SK-N-SH (cell line): ENCODE measurements around the gene CXCL17. TPM values are rescaled to one million over a fixed set of nuclear protein-coding genes. Genes with fewer than 3 reads are reported as not detected.

Source experiments
- CTCF ChIA-PET: fragments of 300-600, 350-600 bp; formaldehyde crosslinking; extraction: SDS; loops from one replicate; lab custom pipeline; 2021; lab: Yijun Ruan, JAX
- POLR2A ChIA-PET: fragments of 350-600 bp; sonication (Branson Sonifier 250); formaldehyde crosslinking; extraction: SDS; loops from one replicate; lab custom pipeline; 2020; ENCODE audit warnings: antibody characterized with exemption, inconsistent platforms; lab: Yijun Ruan, JAX
- DNase-seq: peaks from one replicate; pipeline ENCODE4 v3.0.0; 2012
- H2AFZ ChIP-seq: fragments of 200-600 bp; sonication (generic); 2 replicates; pipeline ENCODE4 v1.8.1; 2016; ENCODE audit warnings: antibody characterized with exemption, mild to moderate bottlenecking, low read depth
- H3F3A ChIP-seq: fragments of 200-600 bp; sonication (generic); replicated peaks from 2 replicates; pipeline ENCODE3; 2016; ENCODE audit warnings: antibody characterized with exemption, mild to moderate bottlenecking; ENCODE audit not compliant: insufficient read depth
- H3K27ac ChIP-seq, 2 experiments: fragments of 200-500 bp in 1 of 2; fragments of 200-600 bp in 1 of 2; sonication (Bioruptor generic) in 1 of 2; sonication (generic), shearing (Covaris generic) in 1 of 2; 2 replicates each; pipeline versions ENCODE4 v1.5.1 to v1.6.1; 2014 to 2016; ENCODE audit warnings: low read depth in 2 of 2, inconsistent platforms in 1 of 2, low read length in 1 of 2, mild to moderate bottlenecking in 1 of 2, mixed read lengths in 1 of 2
- H3K27me3 ChIP-seq: fragments of 200-600 bp; sonication (generic), shearing (Covaris generic); 2 replicates; pipeline ENCODE4 v1.6.1; 2016; ENCODE audit warnings: mixed run types; ENCODE audit not compliant: insufficient read depth
- H3K36me3 ChIP-seq, 2 experiments: fragments of 200-500 bp in 1 of 2; fragments of 200-600 bp in 1 of 2; sonication (Bioruptor generic) in 1 of 2; sonication (generic) in 1 of 2; replicated peaks in 1 of 2; 2 replicates each; pipeline versions ENCODE3 to v1.5.1; 2014 to 2016; ENCODE audit warnings: low read length in 1 of 2, mild to moderate bottlenecking in 1 of 2; ENCODE audit not compliant: insufficient read depth in 2 of 2, control insufficient read depth in 1 of 2
- H3K4me1 ChIP-seq, 2 experiments: fragments of 200-500 bp in 1 of 2; fragments of 200-600 bp in 1 of 2; sonication (Bioruptor generic) in 1 of 2; sonication (generic), shearing (Covaris generic) in 1 of 2; 2 replicates each; pipeline versions ENCODE4 v1.5.1 to v1.6.1; 2014 to 2016; ENCODE audit warnings: low read depth in 1 of 2, low read length in 1 of 2, mixed run types in 1 of 2; ENCODE audit not compliant: insufficient read depth in 2 of 2, control insufficient read depth in 1 of 2
- H3K4me2 ChIP-seq: fragments of 200-600 bp; sonication (generic), shearing (Covaris generic); 2 replicates; pipeline ENCODE4 v1.6.1; 2017; ENCODE audit warnings: mixed run types
- H3K4me3 ChIP-seq, 2 experiments: fragments of 200-500 bp in 1 of 2; fragments of 200-600 bp in 1 of 2; sonication (Bioruptor generic) in 1 of 2; sonication (generic), shearing (Covaris generic) in 1 of 2; 2 replicates each; pipeline versions ENCODE4 v1.5.1 to v1.8.1; 2014 to 2016; ENCODE audit warnings: low read depth in 2 of 2, inconsistent platforms in 1 of 2, low read length in 1 of 2, mild to moderate bottlenecking in 1 of 2, mixed read lengths in 1 of 2, moderate library complexity in 1 of 2
- H3K79me2 ChIP-seq: fragments of 200-600 bp; sonication (generic); 2 replicates; pipeline ENCODE4 v1.8.1; 2017; ENCODE audit warnings: mild to moderate bottlenecking; ENCODE audit not compliant: insufficient read depth
- H3K9ac ChIP-seq: fragments of 200-600 bp; sonication (generic); 2 replicates; pipeline ENCODE4 v1.6.1; 2017; ENCODE audit warnings: mixed run types
- H3K9me2 ChIP-seq: fragments of 200-600 bp; sonication (generic); 2 replicates; pipeline ENCODE4 v1.6.1; 2017; ENCODE audit warnings: mixed run types
- H3K9me3 ChIP-seq: fragments of 200-600 bp; sonication (generic); 2 replicates; pipeline ENCODE4 v1.6.1; 2017; ENCODE audit warnings: mixed run types, mild to moderate bottlenecking, moderate library complexity
- H4K20me1 ChIP-seq: fragments of 200-600 bp; sonication (generic); 2 replicates; pipeline ENCODE4 v1.6.1; 2017; ENCODE audit warnings: mild to moderate bottlenecking, mixed run types; ENCODE audit not compliant: insufficient read depth
- CHD2 ChIP-seq: fragments of 150-350 bp; IDR thresholded peaks from 2 replicates; pipeline ENCODE4 v1.6.1; 2018; ENCODE audit warnings: low read length; ENCODE audit not compliant: partially characterized antibody
- EZH2phosphoT487 ChIP-seq: fragments of 200-600 bp; sonication (generic); IDR thresholded peaks from 2 replicates; pipeline ENCODE4 v1.6.1; 2017; ENCODE audit warnings: low read depth, mixed run types, mild to moderate bottlenecking, antibody characterized with exemption, moderate library complexity, borderline replicate concordance
- FOSL2 ChIP-seq: IDR thresholded peaks from 2 replicates; pipeline ENCODE4 v1.4.0; 2012; ENCODE audit warnings: low read depth, mild to moderate bottlenecking, moderate library complexity, borderline replicate concordance
- JUND ChIP-seq: IDR thresholded peaks from 2 replicates; pipeline ENCODE4 v1.4.0; 2012
- MEF2A ChIP-seq: IDR thresholded peaks from 2 replicates; pipeline ENCODE4 v1.4.0; 2012; ENCODE audit warnings: low read depth, borderline replicate concordance
- MXI1 ChIP-seq: IDR thresholded peaks from 2 replicates; pipeline ENCODE4 v1.6.1; 2012; ENCODE audit warnings: mild to moderate bottlenecking, low read depth, low read length, improper control_type of control experiment
- NRF1 ChIP-seq: IDR thresholded peaks from 2 replicates; pipeline ENCODE4 v1.6.1; 2012; ENCODE audit warnings: low read depth, mild to moderate bottlenecking, low read length
- POLR2AphosphoS5 ChIP-seq: IDR thresholded peaks from 2 replicates; pipeline ENCODE4 v1.6.1; 2012; ENCODE audit warnings: low read depth, low read length
- RAD21 ChIP-seq: IDR thresholded peaks from 2 replicates; pipeline ENCODE4 v1.6.1; 2012; ENCODE audit warnings: mild to moderate bottlenecking, low read length
- RCOR1 ChIP-seq: fragments of 150-350 bp; IDR thresholded peaks from 2 replicates; pipeline ENCODE4 v1.6.1; 2017; ENCODE audit warnings: antibody characterized with exemption, low read length
- SMC3 ChIP-seq: IDR thresholded peaks from 2 replicates; pipeline ENCODE4 v1.6.1; 2012; ENCODE audit warnings: low read depth, low read length, improper control_type of control experiment
- TEAD4 ChIP-seq: IDR thresholded peaks from 2 replicates; pipeline ENCODE4 v1.4.0; 2012; ENCODE audit warnings: mild to moderate bottlenecking, borderline replicate concordance; ENCODE audit not compliant: insufficient read depth
- USF1 ChIP-seq: IDR thresholded peaks from 2 replicates; pipeline ENCODE4 v1.4.0; 2012; ENCODE audit warnings: low read depth, borderline replicate concordance
- USF2 ChIP-seq: fragments of 150-350 bp; IDR thresholded peaks from 2 replicates; pipeline ENCODE4 v1.6.1; 2017; ENCODE audit warnings: antibody characterized with exemption, low read length, low read depth, borderline replicate concordance
- YY1 ChIP-seq: IDR thresholded peaks from 2 replicates; pipeline ENCODE4 v1.4.0; 2012; ENCODE audit warnings: low read depth, mild to moderate bottlenecking
- WGBS: methylation state at CpG from one replicate; pipeline ENCODE4 v1.1.6; 2017; ENCODE audit warnings: low lambda C conversion rate; 5-methylcytosine and 5-hydroxymethylcytosine counted together
- polyA plus RNA-seq, 3 experiments: library from polyadenylated mRNA; depleted of rRNA; stranded (reverse); fragments of >200 nt; gene quantifications; 2 replicates each; pipeline ENCODE4 v1.2.3, GENCODE V29; 2012

Gene CXCL17
- polyA plus RNA-seq, 1 of the 3 experiments (the other 2 are of a cell fraction): not detected

GRCh38 chr19:42469311-42470235 is 26.8 kb upstream of the CXCL17 start:
- H3K27me3 ChIP-seq: no peaks in the 10 kb centered on the region
- ChIA-PET CTCF (interaction anchor here (2.3 kb wide), 1 partner anchor 19 kb away, joined by 13 read pairs; no protein-coding TSS in a partner anchor), POLR2A (interaction anchor here (0.7 kb wide), 1 partner anchor 116 kb away, joined by 3 read pairs; no protein-coding TSS in a partner anchor)
- no peaks in the 10 kb centered on the region for H3K9me2 ChIP-seq
- H3K4me1 ChIP-seq: peaks cover 0 to 11% of the 10 kb centered on the region in 2 experiments; a peak in 2 of 4 replicates
- H3K36me3 ChIP-seq: no peaks in the 10 kb centered on the region
- no peak overlapping the region for H3K9ac ChIP-seq
- no peak overlapping the region for H3K4me3 ChIP-seq
- H4K20me1 ChIP-seq: no peaks in the 10 kb centered on the region
- no peaks in the 10 kb centered on the region for H3K9me3 ChIP-seq
- DNase-seq: no peak
- H3K4me2 ChIP-seq: no peak overlapping the region
- H3F3A ChIP-seq: no peaks in the 10 kb centered on the region
- H3K79me2 ChIP-seq: no peaks in the 10 kb centered on the region
- 52% methylated on average over 8 of the region's 8 CpGs for WGBS
- H2AFZ ChIP-seq: no peak overlapping the region
- no peak for TF ChIP-seq USF1
- no peak for TF ChIP-seq CHD2
- TF ChIP-seq USF2: no peak
- no peak for TF ChIP-seq NRF1
- TF ChIP-seq FOSL2: no peak
- TF ChIP-seq MEF2A: no peak
- TF ChIP-seq RAD21: no peak
- TF ChIP-seq, all 33 proteins: peak for 0
- H3K27ac ChIP-seq: no peak overlapping the region

GRCh38 chr19:42468273-42468796 is 25.6 kb upstream of the CXCL17 start:
- H3K4me3 ChIP-seq: no peak overlapping the region
- H3K9ac ChIP-seq: no peak overlapping the region
- peaks cover 0 to 11% of the 10 kb centered on the region in 2 experiments; a peak in 2 of 4 replicates for H3K4me1 ChIP-seq
- no peaks in the 10 kb centered on the region for H3F3A ChIP-seq
- WGBS: 25% methylated on average over 3 of the region's 3 CpGs
- peak overlapping the region; percentile 13; the same call in 1 of the 2 replicates for H3K4me2 ChIP-seq
- no peaks in the 10 kb centered on the region for H3K79me2 ChIP-seq
- DNase-seq: no peak
- H3K27me3 ChIP-seq: no peaks in the 10 kb centered on the region
- H3K36me3 ChIP-seq: no peaks in the 10 kb centered on the region
- TF ChIP-seq RCOR1 (no peak), YY1 (no peak), MXI1 (no peak), EZH2phosphoT487 (no peak), JUND (peak; percentile 56), POLR2AphosphoS5 (no peak), SMC3 (no peak), RAD21 (no peak), TEAD4 (no peak), NRF1 (no peak), FOSL2 (peak; percentile 72; the same call in 1 of the 2 replicates)
- 0 out of 4 replicates have a peak overlapping the region, but pooled peaks of 1 of the 2 experiments have one; percentile 6 for H3K27ac ChIP-seq
- H2AFZ ChIP-seq: 0 out of 2 replicates have a peak overlapping the region, but pooled peaks have one; percentile 9
- CTCF ChIA-PET: interaction anchor here (0.9 kb wide), 1 partner anchor 30 kb away, joined by 3 read pairs; no protein-coding TSS in a partner anchor
- H4K20me1 ChIP-seq: no peaks in the 10 kb centered on the region
- POLR2A ChIA-PET: no interaction called here
- no peaks in the 10 kb centered on the region for H3K9me2 ChIP-seq
- H3K9me3 ChIP-seq: no peaks in the 10 kb centered on the region
